Frontal cortex (tissue), 4 donors: ENCODE data around the gene MRPS11. TPM values are rescaled to one million over a fixed set of nuclear protein-coding genes. Genes with fewer than 3 reads are reported as not detected.
"Not testable (repeated sequence)": the region's sequence is repeated elsewhere in the genome, so short reads cannot be mapped to it uniquely, and the experiment has no call there.

ENCODE experiments used
- DNase-seq, 2 donors: peaks; one replicate each; pipeline ENCODE4 v3.0.0; 2012; ENCODE audit warnings: low spot score in 2 of 2
- FAIRE-seq: peaks from 2 replicates; lab custom pipeline; 2012; peaks lifted over from hg19 to GRCh38; lab: Jason Lieb, UNC
- total RNA-seq: library from RNA; depleted of rRNA; stranded (reverse); fragments of >200 nt; gene quantifications from one replicate; pipeline ENCODE4 v1.2.3, GENCODE V29; 2014
- donor health status: control.
- donor health status: control.
- donor health status: control.

The MRPS11 gene
- total RNA-seq, 1 donor from 2014 or later, result 15.9 TPM

DNA sequence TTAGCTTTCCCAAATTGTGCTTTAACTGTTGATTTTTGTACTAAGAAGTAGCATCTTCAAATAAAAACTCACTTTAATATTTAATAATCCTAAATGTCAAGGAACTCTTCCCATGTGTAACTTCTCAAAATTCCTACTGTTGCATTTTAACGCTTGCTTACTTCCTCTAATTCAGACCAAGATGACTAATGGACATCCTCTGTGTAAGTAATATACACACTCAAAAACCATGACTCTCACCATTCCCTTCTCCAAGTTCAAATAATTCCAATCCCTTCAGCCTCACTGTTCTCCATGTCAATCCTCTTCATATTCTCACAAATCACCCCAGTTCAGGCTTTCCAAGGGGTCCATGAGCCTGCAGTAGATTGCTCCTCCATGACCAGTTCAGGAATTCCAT, 13.3 kb upstream of the MRPS11 start:
- no peak for DNase-seq
- no peak for FAIRE-seq

DNA sequence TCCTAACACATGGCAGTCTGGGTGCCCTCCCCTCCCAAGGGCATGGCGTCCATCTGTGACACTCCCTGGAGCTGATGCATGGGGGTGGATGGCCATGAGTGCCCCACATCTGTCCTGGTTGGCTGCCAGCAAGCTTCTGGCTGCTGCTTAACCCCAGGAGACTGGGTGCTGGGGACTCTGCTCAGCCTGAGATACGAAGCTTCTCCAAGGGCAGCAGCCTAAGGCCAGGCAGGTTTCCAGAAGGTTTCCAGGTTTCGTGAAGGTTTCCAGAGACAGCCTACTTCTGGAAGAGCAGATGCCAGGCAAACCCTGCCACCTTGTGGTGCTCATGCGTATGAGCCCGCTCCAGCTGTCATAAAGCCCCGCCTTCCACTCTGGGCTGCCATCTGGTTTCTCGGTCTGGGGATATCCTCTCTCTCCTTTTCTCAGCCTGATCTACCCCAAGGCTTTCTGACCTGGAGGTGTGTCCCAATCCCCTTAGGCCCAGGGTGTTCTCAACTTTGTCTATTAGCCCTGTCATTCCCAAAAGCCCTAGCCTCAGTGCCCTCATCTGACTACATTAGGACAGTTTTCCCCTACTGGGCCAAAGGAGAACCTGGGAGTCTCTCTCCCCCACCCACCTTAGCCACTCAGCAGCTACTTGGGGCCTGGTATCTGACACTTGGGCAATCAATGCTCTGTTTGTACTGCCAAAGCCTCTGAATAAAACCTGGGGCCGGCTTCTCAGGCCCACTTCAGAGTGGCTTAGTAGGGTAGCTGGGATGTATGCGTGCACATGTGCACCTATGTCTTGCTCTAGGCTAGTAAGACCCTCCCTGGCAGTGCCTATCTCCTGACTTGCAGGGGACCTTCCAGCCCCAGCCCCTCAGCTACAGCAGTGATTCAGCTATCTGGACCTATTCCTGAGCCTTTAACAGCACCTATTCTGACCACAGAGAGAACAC, 12.4 kb upstream of the MRPS11 start:
- FAIRE-seq, result no peak
- DNase-seq, result peak; percentile 10 to 49

DNA sequence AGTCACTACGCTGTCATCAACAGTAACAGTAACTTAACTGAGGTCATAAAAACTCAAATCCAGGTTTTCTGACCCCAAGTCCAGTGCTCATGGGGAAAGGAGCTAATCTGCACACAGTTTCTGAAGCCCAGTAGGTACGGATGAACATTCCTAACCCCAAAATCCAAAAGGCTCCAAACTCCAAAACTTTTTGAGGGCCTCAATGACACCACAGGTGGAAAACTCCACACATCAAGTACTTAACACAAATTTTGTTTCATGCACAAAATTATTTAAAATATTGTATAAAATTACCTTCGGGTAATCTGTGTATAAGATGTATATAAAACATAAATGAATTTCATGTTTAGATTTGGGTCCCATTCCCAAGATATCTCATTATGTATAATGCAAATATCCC, 10.8 kb upstream of the MRPS11 start:
- FAIRE-seq (no peak), DNase-seq (no peak)

DNA sequence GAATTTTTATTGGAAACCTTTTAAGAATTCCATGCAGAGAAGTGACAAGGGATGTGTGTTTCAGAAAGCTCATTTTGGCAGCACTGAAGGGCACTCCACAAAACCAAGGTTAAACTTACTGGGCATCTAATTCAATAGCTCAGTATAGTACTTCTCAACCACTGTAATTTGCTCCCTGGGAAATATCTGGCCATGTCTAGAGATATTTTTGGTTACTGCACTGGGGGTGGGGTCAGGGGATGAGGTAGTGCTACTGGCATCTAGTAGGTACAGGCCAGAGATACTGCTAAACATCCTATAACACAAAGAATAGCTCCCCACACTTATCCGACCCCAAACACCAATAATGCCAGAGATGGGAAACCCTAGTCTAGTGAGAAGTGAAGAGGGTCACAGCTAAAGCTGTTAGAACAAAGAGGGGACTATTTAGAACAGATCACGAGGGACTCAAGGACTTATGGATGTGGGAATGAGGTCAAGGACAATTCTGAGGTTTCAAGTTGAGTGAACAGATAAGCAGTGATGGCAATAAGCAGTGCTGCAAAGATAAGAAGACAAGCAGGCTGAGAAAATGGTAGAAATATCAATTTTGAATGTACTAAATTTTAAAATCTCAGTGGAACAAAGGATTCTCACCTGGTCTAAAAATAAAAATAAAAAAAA, 3.5 kb upstream of the MRPS11 start:
- no peak for FAIRE-seq

DNA sequence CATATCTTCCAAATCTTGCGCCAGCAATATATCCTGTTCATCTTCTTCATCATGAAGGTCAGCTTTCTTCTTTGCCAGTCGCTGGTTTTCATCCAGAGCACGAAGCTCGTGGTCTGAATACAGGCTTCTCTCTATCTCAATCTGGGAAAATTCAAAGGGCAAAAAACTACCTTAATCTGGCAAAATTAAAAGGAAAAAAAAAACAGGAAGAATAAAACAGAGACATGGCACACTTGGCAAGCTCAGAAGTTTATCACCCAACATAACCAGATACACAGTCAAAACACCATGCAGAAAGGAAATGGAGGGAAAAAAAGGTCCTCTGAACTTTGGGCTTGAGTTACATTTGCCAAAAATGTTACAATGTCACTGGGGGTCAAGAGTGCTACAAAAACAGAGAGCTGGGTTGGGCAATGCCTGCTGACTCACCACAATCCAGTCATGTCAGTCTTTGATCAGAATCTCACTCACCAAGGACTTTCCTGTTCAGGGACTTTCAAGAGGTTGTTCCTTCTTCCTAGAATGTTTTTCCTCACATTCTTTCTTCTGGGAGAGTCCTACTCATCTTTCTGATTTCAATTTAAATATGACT, 1.8 kb upstream of the MRPS11 start:
- DNase-seq (no peak), FAIRE-seq (no peak)

More for the DNA sequence above, 3.5 kb upstream of the MRPS11 start:
- DNase-seq, result no peak

- FAIRE-seq (no peak), DNase-seq (no peak)
Observed at GRCh38 chr15:88467935-88468528, 524 bp downstream of the MRPS11 start.

GRCh38 chr15:88468721-88469120, 1.2 kb downstream of the MRPS11 start:
- FAIRE-seq, DNase-seq: not testable (repeated sequence)

DNA sequence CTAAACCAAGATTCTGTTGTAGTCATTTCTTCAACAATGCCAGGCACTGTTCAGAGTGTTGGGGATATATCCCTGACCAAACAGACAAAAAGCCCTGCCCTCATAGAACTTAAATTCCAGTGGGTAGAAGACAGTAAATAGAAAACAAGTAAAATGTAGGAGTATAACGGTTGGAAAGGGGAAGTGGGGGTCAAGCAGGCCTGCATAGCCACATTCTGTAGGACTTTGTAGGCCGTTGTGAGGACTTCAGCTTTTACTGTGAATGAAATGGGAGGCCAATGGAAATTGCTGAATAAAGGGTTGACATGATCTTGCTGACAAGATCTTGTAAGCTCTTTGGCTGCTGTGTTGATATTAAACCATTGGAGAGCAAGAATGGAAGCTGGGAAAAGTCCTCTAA, 1.8 kb downstream of the MRPS11 start:
- FAIRE-seq, result no peak
- no peak for DNase-seq

DNA sequence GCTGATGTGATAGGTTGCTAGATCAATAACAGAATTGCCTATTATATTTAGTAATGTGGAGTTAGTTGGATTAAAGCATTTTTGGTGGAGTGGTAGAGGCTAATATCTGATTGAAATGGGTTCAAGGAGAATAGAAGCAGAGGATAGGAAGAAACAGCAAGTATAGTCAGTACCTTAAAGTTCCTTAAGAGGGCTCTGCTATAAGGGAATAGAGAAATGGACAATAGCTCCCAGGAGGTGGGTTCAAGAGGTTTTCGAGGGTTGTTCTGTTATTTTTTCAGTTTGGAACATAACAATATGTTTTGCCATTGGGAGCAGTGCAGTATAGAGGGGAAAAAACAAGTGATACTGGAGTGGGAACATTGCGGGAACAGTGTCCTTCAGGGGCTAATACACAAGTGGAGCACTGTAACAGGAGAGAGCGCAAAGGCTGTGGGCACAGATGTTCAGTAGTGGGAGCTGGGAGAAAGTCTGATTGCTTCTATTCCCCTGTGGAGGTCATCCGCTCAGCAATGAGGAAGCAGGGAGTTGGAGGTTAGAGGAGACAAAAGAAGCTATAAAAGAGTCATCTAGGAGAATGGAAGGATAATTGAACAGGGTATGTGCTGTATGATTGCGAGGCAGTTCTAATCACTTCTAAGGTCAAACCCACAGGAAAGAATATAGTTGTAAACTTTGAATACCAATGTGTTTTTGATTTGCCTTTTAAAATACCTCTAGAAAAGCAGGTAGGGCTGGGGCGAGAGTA, 3.3 kb downstream of the MRPS11 start:
- FAIRE-seq (no peak), DNase-seq (no peak)

- no peak for FAIRE-seq
- no peak for DNase-seq
Observed at GRCh38 chr15:88472225-88472624, 4.7 kb downstream of the MRPS11 start.

- DNase-seq, FAIRE-seq: not testable (repeated sequence)
Observed at GRCh38 chr15:88473661-88474293, 6.3 kb downstream of the MRPS11 start.

DNA sequence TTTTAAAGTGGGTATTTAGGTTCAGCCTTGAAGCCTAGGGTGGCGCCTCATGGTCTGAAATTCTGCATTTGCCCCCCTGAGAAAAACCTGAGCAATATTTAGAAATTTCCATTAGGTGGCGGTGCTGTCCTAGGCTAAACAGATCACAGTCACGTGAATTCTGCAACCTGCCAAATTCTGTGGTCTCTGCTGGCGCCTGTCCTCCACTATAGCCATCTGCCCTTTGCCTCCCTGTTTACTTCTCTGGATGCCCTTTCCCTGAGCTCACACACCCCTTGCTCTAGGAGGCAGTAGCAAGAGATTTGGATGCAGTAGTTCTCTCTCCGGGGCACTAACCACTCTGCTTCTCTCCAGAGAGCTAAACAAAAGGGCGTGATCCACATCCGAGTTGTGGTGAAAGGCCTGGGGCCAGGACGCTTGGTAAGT, 9.1 kb downstream of the MRPS11 start:
- DNase-seq (peak; percentile 37 to 55), FAIRE-seq (no peak)

DNA sequence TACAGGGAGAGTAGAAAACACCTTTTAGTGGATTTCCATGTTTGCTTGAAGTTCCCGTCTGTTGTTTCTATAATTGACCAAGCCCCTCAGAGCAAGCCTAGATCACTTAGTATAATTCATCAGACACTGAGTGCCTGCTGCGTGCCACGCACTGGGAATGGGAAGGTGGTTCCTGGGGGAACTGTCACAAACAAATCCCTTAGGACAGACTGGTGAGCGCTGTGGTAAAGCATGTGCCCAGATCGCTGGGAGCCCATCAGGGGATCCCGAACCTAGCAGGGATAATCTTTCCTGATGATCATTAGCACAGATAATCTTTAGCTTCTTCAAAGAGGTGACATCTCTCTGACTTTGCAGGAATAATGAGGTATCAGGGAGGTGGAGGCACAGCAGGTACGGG, 9.6 kb downstream of the MRPS11 start:
- DNase-seq, result no peak
- FAIRE-seq, result no peak

- DNase-seq (no peak), FAIRE-seq (no peak)
Observed at GRCh38 chr15:88477904-88478303, 10.4 kb downstream of the MRPS11 start.

DNA sequence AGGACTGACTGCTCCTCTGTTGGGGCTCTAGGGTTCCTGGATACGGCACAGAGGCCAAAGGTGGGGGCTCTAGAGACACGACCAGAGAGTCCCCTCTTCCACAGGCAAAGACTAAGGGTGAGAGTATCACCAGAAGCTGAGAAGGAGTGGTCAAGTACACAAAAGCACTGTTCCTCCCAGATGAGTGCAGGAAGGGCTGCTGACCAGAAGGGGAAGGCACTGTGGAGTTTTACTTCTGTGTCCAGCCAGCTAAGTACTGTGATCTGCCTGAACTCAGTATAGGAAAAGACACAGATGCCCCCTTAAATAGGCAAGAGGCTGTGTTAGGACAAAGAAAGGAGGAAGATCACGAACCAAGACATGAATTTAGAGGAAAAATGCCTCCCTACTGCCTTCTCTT, 11.7 kb downstream of the MRPS11 start:
- DNase-seq, result no peak
- FAIRE-seq, result no peak

- no peak for FAIRE-seq
- DNase-seq, result no peak
Observed at GRCh38 chr15:88480981-88481380, 13.5 kb downstream of the MRPS11 start.

DNA sequence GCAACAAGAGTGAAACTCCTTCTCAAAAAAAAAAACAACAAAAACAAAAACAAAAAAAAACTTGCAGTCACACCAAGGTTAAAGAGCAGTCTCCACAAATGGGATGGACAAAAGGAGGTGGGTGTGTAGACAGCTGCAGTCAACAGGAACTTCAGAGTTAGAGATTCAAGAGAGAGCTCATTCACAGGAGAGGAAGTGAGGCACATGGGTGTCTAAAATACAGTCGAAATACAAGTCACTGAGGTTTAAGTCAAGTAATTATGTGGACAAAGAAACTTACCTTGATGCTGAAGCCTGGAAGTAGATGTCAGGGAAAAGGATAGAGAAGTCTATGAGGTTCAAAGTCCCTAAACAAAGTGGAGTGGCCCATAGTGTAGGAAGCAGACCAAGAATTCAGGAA, 14.8 kb downstream of the MRPS11 start:
- no peak for FAIRE-seq
- DNase-seq, result no peak

DNA sequence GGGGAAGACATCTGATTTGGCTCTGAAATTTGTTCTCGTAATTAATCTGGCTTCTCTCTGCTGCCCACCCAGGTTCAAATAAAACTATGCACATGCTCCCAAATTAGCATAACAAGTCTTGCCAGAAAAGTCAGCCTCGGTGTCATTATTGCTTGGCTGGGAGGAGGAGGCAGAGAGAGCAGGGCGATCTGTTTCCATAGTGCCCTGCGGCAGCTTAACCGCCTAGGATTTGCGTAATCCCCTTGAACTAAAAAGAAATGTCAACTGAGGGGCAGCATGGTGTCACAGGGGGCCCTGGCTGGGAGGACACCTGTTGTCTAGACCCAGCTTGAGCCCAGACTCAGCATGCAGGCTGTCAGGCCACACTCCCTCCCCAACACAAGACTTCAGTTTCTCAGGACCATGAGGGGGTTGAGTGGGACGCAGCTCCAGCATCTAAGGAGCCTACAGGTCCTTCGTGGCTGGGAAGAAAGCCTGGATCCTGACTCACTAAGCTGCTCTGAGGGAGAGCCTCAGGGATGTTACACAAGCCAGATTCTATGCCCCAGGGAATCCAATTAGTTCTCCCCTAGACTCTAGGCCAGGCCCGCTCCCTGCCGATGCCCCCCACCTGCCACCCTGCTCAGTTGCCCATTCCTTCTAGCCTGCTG, 17.3 kb downstream of the MRPS11 start:
- FAIRE-seq (no peak), DNase-seq (no peak)
